Lower leg skin (tissue), 4 donors: Measurements from ENCODE around the gene P2RY2. TPM values are rescaled to one million over a fixed set of nuclear protein-coding genes. Genes with fewer than 3 reads are reported as not detected.

ENCODE experiments used
- DNase-seq, 2 donors: peaks; one replicate each; pipeline ENCODE4 v3.0.0-alpha.2; 2019; ENCODE audit warnings: low spot score in 2 of 2
- H3K4me3 ChIP-seq: fragments of 200-600 bp; sonication (generic); 2 replicates; pipeline ENCODE4 v1.5.1; 2017; ENCODE audit warnings: mild to moderate bottlenecking, low read depth; ENCODE audit not compliant: poor library complexity, severe bottlenecking
- CTCF ChIP-seq, 3 donors: fragments of 450-650 bp; IDR thresholded peaks; one replicate each; pipeline ENCODE4 v1.5.1; 2016; ENCODE audit warnings: antibody characterized with exemption in 3 of 3, mild to moderate bottlenecking in 3 of 3, moderate library complexity in 2 of 3
- POLR2A ChIP-seq, 2 donors: fragments of 450-650 bp; IDR thresholded peaks; one replicate each; pipeline ENCODE4 v1.6.1; 2016 to 2017; ENCODE audit warnings: antibody characterized with exemption in 2 of 2, mild to moderate bottlenecking in 1 of 2, moderate library complexity in 1 of 2
- WGBS, 2 donors: methylation state at CpG; one replicate each; pipeline ENCODE4 v1.1.5; 2018; 5-methylcytosine and 5-hydroxymethylcytosine counted together
- intact Hi-C: fragments of 100-400 bp; cut with DNase I; formaldehyde crosslinking; loops from one replicate; pipeline ENCODE4 v1.15.0; 2023; ENCODE audit warnings: low total_unique reads
- total RNA-seq, 4 donors: library from RNA; depleted of rRNA; stranded (reverse); fragments of >200 nt; gene quantifications; one replicate each; pipeline ENCODE4 v1.1.0, GENCODE V29; 2016

Gene P2RY2
- total RNA-seq, 4 donors from 2014 or later = 3.2 to 8.7 (median 5.1) TPM

GRCh38 chr11:73221451-73221850 lies 3.4 kb downstream of the P2RY2 start:
- WGBS, 2 donors = 89 to 93% methylated on average over 3 to 4 of the region's 4 CpGs
- DNase-seq = no peak
- no peak overlapping the region for H3K4me3 ChIP-seq
- intact Hi-C loops = no loop called here
- no peak for TF ChIP-seq CTCF (IDR thresholded peaks at IDR 0.05)
- TF ChIP-seq POLR2A (IDR thresholded peaks at IDR 0.05) = no peak

- intact Hi-C loops = no loop called here
- 92 to 98% methylated on average over 5 of the region's 5 CpGs for WGBS, 2 donors
- H3K4me3 ChIP-seq = no peak overlapping the region
- no peak for DNase-seq
- TF ChIP-seq CTCF (IDR thresholded peaks at IDR 0.05) = no peak
- no peak for TF ChIP-seq POLR2A (IDR thresholded peaks at IDR 0.05)
Observed at GRCh38 chr11:73221996-73222395, 3.9 kb downstream of the P2RY2 start.

GRCh38 chr11:73223998-73224730 lies 6.1 kb downstream of the P2RY2 start:
- intact Hi-C loops = no loop called here
- 73 to 79% methylated on average over 10 of the region's 10 CpGs for WGBS, 2 donors
- no peak for DNase-seq

GRCh38 chr11:73225001-73225686 lies 7.1 kb downstream of the P2RY2 start:
- no peak overlapping the region for H3K4me3 ChIP-seq
- 65 to 68% methylated on average over 3 of the region's 3 CpGs for WGBS, 2 donors
- intact Hi-C loops = no loop called here
- TF ChIP-seq POLR2A (IDR thresholded peaks at IDR 0.05) = no peak
- no peak for TF ChIP-seq CTCF (IDR thresholded peaks at IDR 0.05)
- no peak for DNase-seq

More at GRCh38 chr11:73223998-73224730, 6.1 kb downstream of the P2RY2 start:
- no peak for TF ChIP-seq POLR2A (IDR thresholded peaks at IDR 0.05)
- no peak for TF ChIP-seq CTCF (IDR thresholded peaks at IDR 0.05)
- no peak overlapping the region for H3K4me3 ChIP-seq

GRCh38 chr11:73225851-73226250 lies 7.8 kb downstream of the P2RY2 start:
- intact Hi-C loops = no loop called here
- no peak for TF ChIP-seq CTCF (IDR thresholded peaks at IDR 0.05)
- TF ChIP-seq POLR2A (IDR thresholded peaks at IDR 0.05) = no peak
- WGBS, 2 donors = 90 to 92% methylated on average over 7 of the region's 7 CpGs
- H3K4me3 ChIP-seq = no peak overlapping the region
- DNase-seq = no peak
